SKM-1 treated with dmso at 0.1 percent for 144 hours (cell line): ENCODE results near the gene SLC2A4.
"Not testable (repeated sequence)": the region's sequence is repeated elsewhere in the genome, so short reads cannot be mapped to it uniquely, and the experiment has no call there.

Experiments
- DNase-seq: peaks from one replicate; lab custom pipeline; 2025; ENCODE audit not compliant: unreplicated experiment; lab: John Stamatoyannopoulos, UW

SLC2A4 gene

DNA sequence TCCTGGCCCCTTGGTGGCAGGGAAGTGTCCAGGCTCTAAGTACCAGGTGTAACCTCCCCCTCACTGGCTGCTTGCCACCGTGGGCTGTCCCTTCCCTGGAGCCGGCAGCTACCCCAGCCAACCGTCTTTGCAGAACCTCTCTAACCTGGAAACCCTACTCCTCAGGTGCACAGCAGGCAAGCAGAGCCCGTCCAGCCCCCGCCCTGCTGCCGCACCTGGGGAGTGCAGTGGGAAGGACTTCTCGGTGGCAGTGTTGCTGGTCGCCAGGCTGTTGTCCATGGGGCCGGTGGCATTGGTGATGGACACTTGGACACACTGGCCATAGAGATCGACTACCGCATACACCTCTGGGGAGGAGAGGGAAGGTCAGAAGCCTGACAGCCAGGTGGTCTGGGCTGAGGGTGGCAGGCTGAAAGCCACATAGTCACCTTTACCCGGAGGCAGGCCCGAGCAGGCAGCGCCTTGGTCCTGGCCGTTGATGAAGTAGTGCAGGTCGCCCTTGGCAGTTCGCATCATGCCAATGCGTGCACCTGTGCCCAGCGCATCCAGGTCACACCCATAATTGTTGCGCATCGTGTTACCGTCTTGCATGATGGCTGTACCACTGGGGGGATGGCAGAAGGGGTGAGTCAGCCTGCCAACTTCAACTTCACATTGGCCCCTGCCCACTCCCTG lies 41.1 kb downstream of the SLC2A4 start:
- no peak for DNase-seq

GRCh38 chr17:7323731-7324437 lies 42.4 kb downstream of the SLC2A4 start:
- no peak for DNase-seq

DNA sequence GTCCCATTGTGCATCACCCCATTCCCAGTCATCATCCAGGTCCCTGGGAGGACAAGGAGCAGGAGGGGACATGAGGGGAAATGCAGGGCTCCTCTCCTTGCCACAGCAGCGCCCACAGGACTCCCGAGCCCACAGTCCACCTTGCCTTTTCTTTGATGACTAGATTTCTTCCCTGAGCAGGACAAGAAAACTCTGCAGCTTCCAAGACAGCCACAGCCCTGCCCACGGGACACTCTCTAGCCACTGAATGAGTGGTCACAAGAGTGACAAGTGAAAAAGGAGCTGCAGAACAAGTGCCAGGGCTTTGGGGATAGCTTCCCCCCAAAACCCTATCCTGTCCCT lies 42.9 kb downstream of the SLC2A4 start:
- DNase-seq, result no peak

GRCh38 chr17:7325031-7325528 lies 43.6 kb downstream of the SLC2A4 start:
- no peak for DNase-seq

GRCh38 chr17:7326186-7326585 lies 44.7 kb downstream of the SLC2A4 start:
- no peak for DNase-seq

DNA sequence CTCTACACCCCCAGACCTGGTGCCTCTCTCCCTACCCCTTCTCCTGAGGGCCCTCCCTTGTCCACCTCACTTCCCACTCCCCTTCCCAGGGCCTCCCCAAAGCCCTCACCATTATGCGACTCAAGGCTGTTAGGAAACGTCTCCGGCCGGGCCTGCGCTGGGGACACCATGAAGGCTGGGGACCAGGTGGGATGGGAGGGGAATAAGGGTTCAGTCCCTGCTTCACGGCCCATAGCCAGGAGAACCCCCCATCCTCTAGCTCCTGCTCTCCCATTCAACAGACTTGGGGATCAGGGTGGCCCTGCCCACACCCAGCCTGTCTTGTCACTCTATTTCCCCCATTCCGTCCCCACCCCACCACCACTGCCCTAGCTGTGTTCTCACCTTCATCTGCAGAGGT lies 45.5 kb downstream of the SLC2A4 start:
- no peak for DNase-seq

DNA sequence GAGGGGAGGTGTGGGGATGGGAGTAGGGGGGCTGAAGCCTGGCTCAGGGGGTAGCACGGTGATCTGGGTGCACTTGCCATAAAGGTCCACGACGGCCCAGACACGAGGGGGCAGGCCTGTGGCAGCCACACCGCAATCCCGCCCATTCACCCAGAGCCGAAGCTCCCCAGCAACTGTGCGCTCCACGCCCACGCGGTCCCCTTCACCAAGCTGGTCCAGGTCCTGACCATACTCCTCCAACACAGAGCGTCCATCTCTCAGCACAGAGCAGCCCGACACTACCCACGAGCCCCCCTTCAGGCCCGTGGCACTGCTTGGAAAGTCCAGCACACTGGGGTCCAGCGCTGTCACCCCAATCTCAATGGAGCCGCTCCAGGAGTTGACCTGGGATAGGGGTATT lies 46.0 kb downstream of the SLC2A4 start:
- DNase-seq, result no peak

GRCh38 chr17:7328009-7328408 lies 46.5 kb downstream of the SLC2A4 start:
- no peak for DNase-seq

DNA sequence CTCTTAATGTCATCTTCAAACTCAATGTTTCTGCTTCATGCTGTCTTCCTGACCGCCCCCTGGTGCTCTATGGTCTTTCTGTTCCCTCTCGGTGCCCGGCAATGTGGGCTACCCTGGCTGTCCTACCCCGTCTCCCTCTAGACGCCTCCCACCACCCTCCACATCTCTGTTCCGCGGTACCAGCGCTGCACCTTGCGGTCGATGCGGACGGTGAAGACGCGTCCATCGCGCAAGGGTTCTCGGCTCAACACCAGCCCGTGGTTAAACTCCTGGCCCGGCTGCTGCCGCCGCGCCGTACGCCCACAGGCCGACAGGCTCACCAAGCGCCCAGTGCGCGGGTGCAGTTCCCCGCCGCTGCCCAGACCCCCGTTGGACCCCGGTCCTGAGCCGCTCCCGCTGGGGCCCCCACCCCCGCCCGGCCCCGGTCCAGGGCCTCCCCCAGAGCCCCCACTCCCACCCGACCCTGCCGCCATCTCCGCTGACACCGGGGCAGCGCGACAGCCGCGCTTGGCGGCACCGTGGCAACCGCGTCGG lies 47.4 kb downstream of the SLC2A4 start, which contains the start of gene NEURL4:
NEURL4 (minus strand) TSS at position 496 of the 534 bp plus-strand sequence; CDS start at position 473, 23 bp downstream.
- no peak for DNase-seq

- DNase-seq, result peak; percentile 82
These were observed 48.0 kb downstream of the SLC2A4 start for GRCh38 chr17:7329374-7329996.

DNA sequence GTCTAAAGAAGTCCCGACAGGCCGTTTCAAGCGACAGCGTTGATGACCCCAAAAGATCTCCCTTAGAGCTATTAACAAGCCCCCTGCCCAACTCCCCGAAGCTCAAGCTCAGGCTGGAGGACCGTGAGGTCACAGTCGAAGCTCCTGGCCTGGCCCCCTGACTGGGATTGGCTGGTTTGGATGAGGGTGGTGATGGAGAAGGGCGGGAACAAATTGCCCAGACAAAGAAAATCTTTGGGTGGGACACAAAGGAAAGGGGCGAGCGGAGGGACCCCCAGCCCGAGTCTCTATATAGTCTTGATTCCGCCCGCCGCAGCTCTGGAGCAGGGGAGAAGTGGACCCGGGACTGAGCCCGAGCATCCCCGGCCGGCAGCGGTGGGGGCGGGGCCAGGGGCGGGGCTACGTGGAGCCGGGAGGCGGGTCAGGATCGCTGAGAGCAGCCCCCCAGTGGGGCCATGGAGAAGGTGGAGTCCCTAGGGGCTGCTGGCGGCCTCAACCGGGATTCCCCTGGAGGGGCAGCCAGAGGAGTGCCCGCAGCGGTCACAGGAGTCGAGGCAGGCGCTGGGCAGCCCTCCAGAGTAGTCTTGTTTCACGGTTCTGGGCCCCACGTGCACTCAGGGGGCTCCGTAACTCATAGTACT lies 48.6 kb downstream of the SLC2A4 start:
- DNase-seq, result no peak

GRCh38 chr17:7330638-7331015 lies 49.1 kb downstream of the SLC2A4 start:
- no peak for DNase-seq

DNA sequence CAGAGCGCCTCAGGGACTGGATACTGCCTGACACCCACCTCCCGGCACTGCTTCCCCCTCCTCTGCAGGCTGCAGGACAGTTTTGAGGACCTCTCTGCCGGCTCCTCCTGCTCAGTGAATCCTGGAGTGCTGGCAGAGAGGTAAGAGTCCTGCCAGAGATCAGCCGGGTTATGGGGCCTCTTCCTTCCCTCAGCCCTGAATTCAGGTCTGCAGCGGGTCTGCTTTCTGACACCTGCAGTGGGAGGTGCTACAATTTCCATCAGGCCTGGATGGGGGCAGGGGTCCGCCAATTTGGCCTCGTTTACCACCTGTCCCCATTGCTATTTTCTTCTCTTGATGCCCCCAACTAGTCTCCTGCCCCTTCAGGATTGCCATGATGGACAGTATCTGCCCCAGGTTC lies 50.6 kb downstream of the SLC2A4 start:
- no peak for DNase-seq

DNA sequence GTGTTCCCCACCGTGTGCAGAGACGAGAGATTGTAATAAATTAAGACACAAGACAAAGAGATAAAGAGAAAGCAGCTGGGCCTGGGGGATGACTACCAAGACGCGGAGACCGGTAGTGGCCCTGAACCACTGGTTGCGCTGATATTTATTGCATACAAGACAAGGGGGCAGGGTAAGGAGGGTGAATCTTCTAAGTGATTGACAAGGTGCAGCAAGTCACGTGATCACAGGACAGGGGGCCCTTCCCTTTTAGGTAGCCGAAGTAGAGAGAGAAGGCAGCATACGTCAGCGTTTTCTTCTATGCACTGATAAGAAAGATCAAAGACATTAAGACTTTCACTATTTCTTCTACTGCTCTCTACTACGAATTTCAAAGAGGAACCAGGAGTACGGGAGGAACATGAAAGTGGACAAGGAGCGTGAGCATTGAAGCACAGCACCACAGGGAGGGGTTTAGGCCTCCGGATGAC lies 51.1 kb downstream of the SLC2A4 start:
- not testable (repeated sequence) for DNase-seq

DNA sequence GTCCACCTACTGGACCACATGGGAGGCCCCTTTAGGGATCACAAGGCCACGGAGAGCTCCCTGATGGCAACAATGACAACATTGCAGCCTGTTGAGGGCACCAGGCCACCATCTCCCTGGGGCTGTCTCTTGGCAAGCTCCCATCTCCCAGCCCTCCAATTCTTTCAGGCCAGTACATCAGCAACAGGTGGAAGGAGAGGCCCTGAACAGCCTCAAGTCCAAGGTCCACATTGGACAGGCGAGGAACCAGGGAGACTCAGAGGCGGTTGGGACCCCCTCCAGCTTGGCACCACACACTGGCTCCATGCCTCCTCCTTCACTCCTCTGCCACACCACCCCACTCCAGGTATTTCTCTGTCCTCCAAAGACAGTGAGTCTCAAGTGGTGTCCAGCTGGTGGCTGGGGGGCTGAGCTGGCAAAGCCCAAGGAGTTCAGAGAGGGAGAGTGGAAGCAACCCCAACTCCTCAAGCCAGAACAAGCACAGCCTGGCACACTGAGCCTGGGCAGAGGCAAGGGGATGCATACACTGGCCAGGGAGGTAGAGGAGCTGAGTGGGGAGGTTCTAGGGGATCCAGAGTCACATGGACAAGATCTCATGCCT lies 53.5 kb downstream of the SLC2A4 start:
- no peak for DNase-seq

GRCh38 chr17:7335765-7336164 lies 54.2 kb downstream of the SLC2A4 start:
- DNase-seq, result not testable (repeated sequence)

DNA sequence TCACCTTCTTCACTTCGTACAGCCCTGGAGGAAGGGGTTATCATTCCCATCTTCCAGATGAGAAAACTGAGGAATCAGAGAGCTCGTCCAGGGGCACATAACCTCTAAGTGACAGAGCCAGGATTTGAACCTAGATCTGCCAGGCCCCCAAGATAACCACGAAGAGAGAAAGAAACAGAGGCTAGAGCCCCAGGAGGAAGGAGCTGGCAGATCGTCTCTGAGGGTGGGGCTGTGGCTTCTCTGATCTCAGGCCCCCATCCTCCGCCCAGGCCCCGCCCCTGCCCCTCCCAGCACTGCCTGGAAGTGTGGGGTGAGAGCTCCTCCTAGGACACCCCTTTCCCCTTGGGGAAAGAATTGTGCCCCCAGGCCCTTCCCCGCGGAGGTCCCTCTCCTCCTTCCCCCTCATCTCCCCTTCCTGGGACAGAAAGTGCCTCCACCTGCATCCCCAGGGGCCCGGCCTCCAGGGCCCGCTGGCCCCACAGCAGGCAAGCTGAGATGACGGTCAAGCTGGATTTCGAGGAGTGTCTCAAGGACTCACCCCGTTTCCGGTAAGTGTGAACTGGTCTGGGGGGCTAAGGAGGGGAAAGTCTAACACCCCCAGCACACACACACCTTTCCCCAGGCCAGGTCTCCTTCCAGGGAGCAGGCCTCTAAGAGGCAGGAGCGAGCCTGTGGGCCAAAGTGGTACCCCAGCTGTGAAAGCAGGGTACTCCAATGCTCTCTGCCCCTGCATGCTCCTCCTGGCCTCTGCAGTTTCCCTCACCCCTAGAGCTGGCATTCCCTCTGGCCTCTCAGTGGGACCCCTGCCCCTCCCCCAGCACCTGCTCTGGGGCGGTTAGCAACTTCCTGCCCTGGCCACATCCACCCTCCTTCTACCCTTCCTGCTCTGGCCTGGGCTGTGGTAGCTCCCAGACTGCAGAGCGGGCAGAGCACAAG lies 55.0 kb downstream of the SLC2A4 start, which contains the start of gene ACAP1:
ACAP1 (plus strand) TSS at position 290 of the 936 bp plus-strand sequence; CDS start at position 496, 206 bp downstream.
- DNase-seq, result peak; percentile 32

DNA sequence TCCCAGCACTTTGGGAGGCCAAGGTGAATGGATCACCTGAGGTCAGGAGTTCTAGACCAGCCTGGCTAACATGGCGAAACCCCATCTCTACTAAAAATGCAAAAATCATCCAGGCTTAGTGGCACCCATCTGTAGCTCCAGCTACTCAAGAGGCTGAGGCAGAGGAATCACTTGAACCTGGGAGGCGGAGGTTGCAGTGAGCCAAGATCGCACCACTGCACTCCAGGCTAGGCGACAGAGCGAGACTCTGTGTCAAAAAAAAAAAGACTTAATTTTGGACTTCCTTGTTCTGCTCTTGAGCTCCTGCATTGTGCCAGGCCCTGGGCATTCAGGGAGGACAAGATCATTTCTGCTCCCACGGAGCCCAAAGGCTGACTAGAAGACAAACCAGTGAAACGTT lies 56.1 kb downstream of the SLC2A4 start:
- DNase-seq, result not testable (repeated sequence)
